H1 (cell line): ENCODE measurements around the gene SENP1. TPM values are rescaled to one million over a fixed set of nuclear protein-coding genes. Genes with fewer than 3 reads are reported as not detected.

ENCODE experiments used
- CTCF ChIA-PET: fragments of 300-600 bp; sonication (Branson Sonifier 250); formaldehyde crosslinking; loops from one replicate; lab custom pipeline; 2021; ENCODE audit not compliant: partially characterized antibody; lab: Charles Lee
- POLR2A ChIA-PET: fragments of 300-600 bp; sonication (Branson Sonifier 250); formaldehyde crosslinking; loops from one replicate; lab custom pipeline; 2021; ENCODE audit warnings: inconsistent platforms; ENCODE audit not compliant: partially characterized antibody; lab: Charles Lee
- DNase-seq, 2 experiments: peaks; one replicate each; pipeline versions ENCODE4 v3.0.0 to v3.0.0-alpha.2; 2010 to 2022; ENCODE audit warnings: low spot score in 2 of 2, low read depth in 1 of 2, mixed read lengths in 1 of 2
- FAIRE-seq: peaks from 2 replicates; lab custom pipeline; 2011; peaks lifted over from hg19 to GRCh38; lab: Jason Lieb, UNC
- H2AFZ ChIP-seq: 2 replicates; pipeline ENCODE4 v1.8.1; 2012; ENCODE audit warnings: low read length, inconsistent platforms
- H2AK5ac ChIP-seq: 2 replicates; pipeline ENCODE4 v1.6.1; 2013; ENCODE audit warnings: low read depth, low read length
- H2BK120ac ChIP-seq: replicated peaks from 2 replicates; pipeline ENCODE3; 2013; ENCODE audit warnings: low read depth, low read length, inconsistent platforms
- H2BK12ac ChIP-seq: 2 replicates; pipeline ENCODE4 v1.6.1; 2013; ENCODE audit warnings: low read depth, low read length
- H2BK15ac ChIP-seq: 2 replicates; pipeline ENCODE4 v1.6.1; 2013; ENCODE audit warnings: low read length
- H2BK20ac ChIP-seq: 2 replicates; pipeline ENCODE4 v1.6.1; 2013; ENCODE audit warnings: low read length
- H2BK5ac ChIP-seq: 2 replicates; pipeline ENCODE4 v1.6.1; 2013; ENCODE audit warnings: low read depth, low read length
- H3K14ac ChIP-seq: 2 replicates; pipeline ENCODE4 v1.6.1; 2013; ENCODE audit warnings: inconsistent platforms; ENCODE audit not compliant: insufficient read length
- H3K18ac ChIP-seq: 2 replicates; pipeline ENCODE4 v1.6.1; 2013; ENCODE audit warnings: low read length; ENCODE audit errors: extremely low read depth
- H3K23ac ChIP-seq: 2 replicates; pipeline ENCODE4 v1.6.1; 2013; ENCODE audit warnings: inconsistent platforms; ENCODE audit not compliant: insufficient read length
- H3K23me2 ChIP-seq: 2 replicates; pipeline ENCODE4 v1.6.1; 2013; ENCODE audit warnings: low read depth, low read length
- H3K27ac ChIP-seq: 2 replicates; pipeline ENCODE4 v1.6.1; 2011; ENCODE audit warnings: low read depth, low read length, inconsistent platforms
- H3K27me3 ChIP-seq, 4 experiments: replicated peaks in 1 of 4; 1 replicate in 1 of 4; 2 replicates in 3 of 4; pipeline versions ENCODE4 v1.6.1 to v1.8.1; 2011 to 2013; ENCODE audit warnings: low read length in 3 of 4, mild to moderate bottlenecking in 3 of 4, inconsistent platforms in 2 of 4, mixed read lengths in 2 of 4, moderate library complexity in 1 of 4; ENCODE audit not compliant: control insufficient read depth in 3 of 4, insufficient read depth in 3 of 4; ENCODE audit errors: extremely low read depth in 1 of 4
- H3K36me3 ChIP-seq, 4 experiments: 2 replicates each; pipeline versions ENCODE4 v1.6.1 to v1.8.1; 2011 to 2013; ENCODE audit warnings: mild to moderate bottlenecking in 4 of 4, low read length in 3 of 4, moderate library complexity in 2 of 4, control low read depth in 1 of 4, inconsistent platforms in 1 of 4; ENCODE audit not compliant: insufficient read depth in 4 of 4, control insufficient read depth in 2 of 4
- H3K4ac ChIP-seq: replicated peaks from 2 replicates; pipeline ENCODE3; 2013; ENCODE audit warnings: low read length, low read depth, mixed read lengths, inconsistent platforms; ENCODE audit not compliant: insufficient read length
- H3K4me1 ChIP-seq, 4 experiments: replicated peaks in 1 of 4; 1 replicate in 1 of 4; 2 replicates in 3 of 4; pipeline versions ENCODE4 v1.6.1 to v1.8.1; 2011 to 2013; ENCODE audit warnings: low read length in 3 of 4, inconsistent platforms in 2 of 4, mixed read lengths in 1 of 4; ENCODE audit not compliant: insufficient read depth in 4 of 4, control insufficient read depth in 3 of 4
- H3K4me2 ChIP-seq, 2 experiments: 2 replicates each; pipeline versions ENCODE4 v1.6.1 to v1.8.1; 2011 to 2013; ENCODE audit warnings: low read depth in 2 of 2, low read length in 2 of 2, control low read depth in 1 of 2, inconsistent platforms in 1 of 2, mild to moderate bottlenecking in 1 of 2; ENCODE audit not compliant: insufficient read depth in 1 of 2
- H3K4me3 ChIP-seq, 4 experiments: fragments of 200-600, 300-600 bp in 1 of 4; sonication (generic), shearing (Covaris generic), sonication (Bioruptor Twin) in 1 of 4; 2 replicates each; pipeline versions ENCODE4 v1.5.1 to v1.8.1; 2011 to 2016; ENCODE audit warnings: low read length in 4 of 4, low read depth in 3 of 4, control low read depth in 2 of 4, inconsistent platforms in 2 of 4, mild to moderate bottlenecking in 2 of 4, mixed read lengths in 1 of 4, moderate library complexity in 1 of 4; ENCODE audit not compliant: insufficient read depth in 2 of 4; ENCODE audit errors: extremely low read depth in 1 of 4
- H3K56ac ChIP-seq: replicated peaks from 2 replicates; pipeline ENCODE3; 2013; ENCODE audit warnings: low read depth, mild to moderate bottlenecking, mixed read lengths, low read length, inconsistent platforms; ENCODE audit not compliant: insufficient read length
- H3K79me1 ChIP-seq: 2 replicates; pipeline ENCODE4 v1.6.1; 2013; ENCODE audit warnings: low read depth, low read length, control low read depth
- H3K79me2 ChIP-seq, 2 experiments: 2 replicates each; pipeline versions ENCODE4 v1.6.1 to v1.8.1; 2012 to 2013; ENCODE audit warnings: low read length in 2 of 2, mild to moderate bottlenecking in 2 of 2, inconsistent platforms in 1 of 2; ENCODE audit not compliant: insufficient read depth in 2 of 2, control insufficient read depth in 1 of 2
- H3K9ac ChIP-seq, 4 experiments: replicated peaks in 1 of 4; 1 replicate in 1 of 4; 2 replicates in 3 of 4; pipeline versions ENCODE4 v1.6.1 to v1.8.1; 2011 to 2013; ENCODE audit warnings: low read depth in 3 of 4, low read length in 3 of 4, control low read depth in 2 of 4, mild to moderate bottlenecking in 2 of 4, moderate library complexity in 2 of 4, inconsistent platforms in 1 of 4; ENCODE audit errors: extremely low read depth in 1 of 4
- H3K9me3 ChIP-seq, 2 experiments: 2 replicates each; pipeline versions ENCODE4 v1.6.1 to v1.8.1; 2012 to 2013; ENCODE audit warnings: mild to moderate bottlenecking in 2 of 2, moderate library complexity in 2 of 2, control low read depth in 1 of 2, inconsistent platforms in 1 of 2, low read depth in 1 of 2, low read length in 1 of 2, mixed read lengths in 1 of 2; ENCODE audit not compliant: insufficient read depth in 2 of 2
- H4K20me1 ChIP-seq, 2 experiments: replicated peaks in 1 of 2; 2 replicates each; pipeline versions ENCODE3 to v1.8.1; 2011 to 2013; ENCODE audit warnings: inconsistent platforms in 2 of 2, low read length in 2 of 2, mild to moderate bottlenecking in 1 of 2; ENCODE audit not compliant: insufficient read depth in 2 of 2, control insufficient read depth in 1 of 2
- H4K5ac ChIP-seq: 2 replicates; pipeline ENCODE4 v1.6.1; 2013; ENCODE audit warnings: low read length, low read depth, mixed read lengths, inconsistent platforms; ENCODE audit not compliant: insufficient read length
- H4K8ac ChIP-seq: 2 replicates; pipeline ENCODE4 v1.8.0; 2013; ENCODE audit warnings: mild to moderate bottlenecking, moderate library complexity, low read length, inconsistent platforms; ENCODE audit not compliant: insufficient read depth; ENCODE audit errors: extremely low read depth
- H4K91ac ChIP-seq: replicated peaks from 2 replicates; pipeline ENCODE3; 2013; ENCODE audit warnings: low read length, mixed read lengths, inconsistent platforms; ENCODE audit not compliant: insufficient read length
- BCL11A ChIP-seq, 2 experiments: IDR thresholded peaks; one replicate each; pipeline ENCODE4 v1.6.1; 2011; ENCODE audit warnings: low read depth in 2 of 2, low read length in 2 of 2, mild to moderate bottlenecking in 2 of 2
- CREB1 ChIP-seq: IDR thresholded peaks from 2 replicates; pipeline ENCODE4 v1.6.1; 2012; ENCODE audit warnings: inconsistent platforms
- NANOG ChIP-seq: IDR thresholded peaks from 2 replicates; pipeline ENCODE4 v1.6.1; 2011; ENCODE audit warnings: low read length, low read depth, mild to moderate bottlenecking, inconsistent platforms; ENCODE audit not compliant: insufficient read depth, poor library complexity, severe bottlenecking
- SUZ12 ChIP-seq: fragments of 200-600 bp; sonication (generic); IDR thresholded peaks from 2 replicates; pipeline ENCODE4 v1.6.1; 2012; ENCODE audit warnings: mild to moderate bottlenecking, inconsistent platforms, low read length, moderate library complexity, mixed read lengths
- WGBS, 2 experiments: shearing (Covaris generic) in 1 of 2; methylation state at CpG; one replicate each; pipeline versions ENCODE4 v1.1.6 to v1.1.7; 2013 to 2015; ENCODE audit warnings: low lambda C conversion rate in 2 of 2, mixed read lengths in 2 of 2, inconsistent platforms in 1 of 2, low coverage in 1 of 2, missing lambda C conversion rate in 1 of 2; ENCODE audit not compliant: insufficient replicate concordance in 2 of 2, insufficient coverage in 1 of 2, insufficient read length in 1 of 2; ENCODE audit errors: extremely low coverage in 1 of 2, missing lambda C conversion rate in 1 of 2; 5-methylcytosine and 5-hydroxymethylcytosine counted together
- polyA plus RNA-seq, 7 experiments: library from polyadenylated mRNA; depleted of rRNA in 3 of 7; stranded (reverse) in 5 of 7; unstranded in 2 of 7; fragments of >200 nt in 5 of 7; fragments of 200-250 nt in 2 of 7; gene quantifications; 1 replicate in 5 of 7; 2 replicates in 1 of 7; 4 replicates in 1 of 7; pipeline versions ENCODE4 v1.2.1 to v1.2.3, GENCODE V29; 2011 to 2013; ENCODE audit warnings: missing spikeins in 2 of 7, mixed read lengths in 2 of 7
- total RNA-seq: library from RNA; stranded (reverse); fragmentation: NEBNext Ultra II Directional; extraction: Animal tissue kit (Norgen Biotek cat#: 25700); gene quantifications from 2 replicates; pipeline ENCODE4 v1.2.1, GENCODE V29; 2021

Gene SENP1
- total and polyA plus RNA-seq, 2 of the 8 experiments (the other 6 are each of a cell fraction or from before 2014, with no cell fraction given) = 14.2 to 31.5 TPM

- POLR2A ChIA-PET = interaction anchor here (1.7 to 7.5 kb wide), 3 partner anchors 15 to 53 kb away, joined by 5 to 56 read pairs (median 21); partner anchors contain the start of genes ASB8 and PFKM
- Histone ChIP-seq H3K23me2 (0 out of 2 replicates have a peak, but pooled peaks cover 2% of the 10 kb centered on the region), H2BK20ac (no peak overlapping the region), H3K14ac (no peak overlapping the region), H4K8ac (no peak overlapping the region), H4K91ac (no peak overlapping the region), H3K27me3 (no peaks in the 10 kb centered on the region; a peak in 2 of 7 replicates), H3K18ac (no peak overlapping the region), H4K5ac (no peak overlapping the region), H2BK15ac (no peak overlapping the region), H3K4ac (no peak overlapping the region), H3K79me2 (peaks cover 6 to 52% of the 10 kb centered on the region in 2 experiments; a peak in 3 of 4 replicates), H4K20me1 (no peaks in the 10 kb centered on the region), H3K23ac (no peak overlapping the region), H3K4me1 (peaks cover 0 to 6% (median 3%) of the 10 kb centered on the region in 4 experiments; a peak in 4 of 7 replicates), H3K4me2 (peak overlapping the region; percentile 84 to 90), H2AFZ (no peak overlapping the region), H3K36me3 (no peaks in the 10 kb centered on the region), H2BK120ac (no peak overlapping the region), H3K79me1 (peaks cover 3% of the 10 kb centered on the region; the same call in 1 of the 2 replicates), H2AK5ac (no peak overlapping the region), H2BK12ac (no peak overlapping the region), H3K27ac (no peak overlapping the region), H2BK5ac (no peak overlapping the region), H3K9me3 (no peaks in the 10 kb centered on the region), H3K56ac (no peak overlapping the region), H3K9ac (peak overlapping the region in 1 of 4 experiments; percentile 35; a peak in 2 of 7 replicates), H3K4me3 (peak overlapping the region; percentile 93 to 99 (median 96); a peak in 7 of 8 replicates)
- no peak for DNase-seq
- 90% methylated on average over 4 of the region's 4 CpGs; no CpG with 5 or more reads in 1 of the 2 experiments for WGBS, 2 experiments
- CTCF ChIA-PET = interaction anchor here (0.6 to 1.7 kb wide), 3 partner anchors 15 to 213 kb away, joined by 3 to 5 read pairs (median 3); no protein-coding TSS in a partner anchor
- no peak for FAIRE-seq
- TF ChIP-seq BCL11A (IDR thresholded peaks at IDR 0.05; ENCODE audit: low read depth in 2 of 2, low read length in 2 of 2) (no peak), SUZ12 (no peak), NANOG (no peak), CREB1 (no peak)
Observed at GRCh38 chr12:48104531-48104930, 1.3 kb downstream of the SENP1 start.
